HG02623 (cell line): ENCODE results near the gene KCNMB2.

Source experiments
- ATAC-seq: cut with Tn5 transposase; IDR thresholded peaks from one replicate; pipeline ENCODE4 v1.9.1; 2021; ENCODE audit warnings: moderate library complexity; ENCODE audit not compliant: unreplicated experiment

The KCNMB2 gene

DNA sequence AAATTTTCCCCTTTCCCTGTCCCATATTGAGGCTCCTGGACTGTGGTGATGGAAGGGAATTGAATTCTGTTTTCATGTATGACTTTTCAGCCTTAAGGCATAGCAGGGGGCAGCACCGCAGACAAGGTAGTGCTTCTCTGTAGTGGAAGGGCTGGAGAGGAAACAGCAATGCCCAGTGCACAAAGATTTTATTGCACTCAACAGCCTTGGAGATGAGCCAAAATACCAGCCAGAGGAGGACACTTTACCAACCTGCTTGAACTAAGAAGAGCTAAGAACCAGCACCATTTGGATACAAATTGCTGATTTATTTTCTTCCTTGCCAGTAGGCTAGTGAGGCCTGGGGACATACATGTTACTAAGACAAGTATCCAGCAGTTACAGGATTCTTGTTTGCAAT, 98.7 kb downstream of the KCNMB2 start:
- no peak for ATAC-seq

- no peak for ATAC-seq
Observed at GRCh38 chr3:178637802-178638201, 101.6 kb downstream of the KCNMB2 start.

GRCh38 chr3:178645503-178645902, 109.3 kb downstream of the KCNMB2 start:
- ATAC-seq: no peak

DNA sequence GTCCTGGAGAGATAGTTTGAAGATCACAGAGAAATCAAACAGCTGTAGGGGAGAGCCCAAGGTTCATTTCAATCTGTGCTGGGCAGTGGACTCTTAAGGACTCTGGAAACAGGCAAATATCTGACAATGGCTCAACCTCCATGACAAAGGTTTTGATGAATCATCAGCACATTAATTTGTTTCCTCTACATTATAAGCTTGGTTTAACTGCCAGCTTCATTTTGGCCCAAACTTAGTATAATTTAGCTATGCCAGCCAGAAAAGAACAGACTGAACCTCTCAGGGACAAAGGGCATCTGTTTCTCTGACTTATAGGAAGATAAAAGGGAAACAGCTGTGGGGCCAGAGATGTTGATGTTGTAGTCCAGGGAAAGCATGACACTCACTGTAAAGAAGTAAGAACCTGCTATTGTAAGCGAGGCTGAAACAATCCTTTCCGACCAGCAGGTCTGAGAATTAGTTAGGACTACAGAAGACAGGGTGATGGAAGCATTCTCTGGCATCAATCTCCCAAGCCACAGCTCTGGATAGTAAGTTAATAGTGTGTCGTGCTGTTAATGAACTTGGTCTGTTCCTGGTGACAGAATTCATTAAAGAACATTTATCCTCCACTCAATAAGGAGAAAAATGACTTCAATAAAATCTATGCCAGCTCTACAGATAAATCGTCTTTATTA, 110.1 kb downstream of the KCNMB2 start:
- no peak for ATAC-seq

DNA sequence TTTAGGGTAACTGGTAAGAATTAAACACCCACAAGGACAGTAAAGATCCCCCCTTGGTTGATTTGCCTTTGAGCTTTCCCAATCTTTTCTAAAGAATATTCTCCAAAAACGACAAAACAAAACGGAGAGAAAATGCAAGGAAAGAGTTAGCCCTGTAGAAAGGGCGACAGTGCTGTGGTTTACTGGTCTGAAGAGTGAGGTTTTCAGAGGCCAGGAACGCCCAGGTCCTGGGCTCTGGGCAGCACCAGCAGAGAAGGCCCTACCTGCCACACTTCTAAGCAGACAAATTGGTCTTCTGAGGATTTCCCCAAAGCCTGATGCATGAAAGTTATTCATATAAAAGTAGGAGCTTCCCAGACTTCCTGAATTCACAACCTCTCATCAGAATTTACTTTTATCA, 119.3 kb downstream of the KCNMB2 start:
- ATAC-seq: no peak

- ATAC-seq: no peak
Observed at GRCh38 chr3:178658694-178659325, 122.6 kb downstream of the KCNMB2 start.

GRCh38 chr3:178663201-178663934, 127.1 kb downstream of the KCNMB2 start:
- no peak for ATAC-seq

DNA sequence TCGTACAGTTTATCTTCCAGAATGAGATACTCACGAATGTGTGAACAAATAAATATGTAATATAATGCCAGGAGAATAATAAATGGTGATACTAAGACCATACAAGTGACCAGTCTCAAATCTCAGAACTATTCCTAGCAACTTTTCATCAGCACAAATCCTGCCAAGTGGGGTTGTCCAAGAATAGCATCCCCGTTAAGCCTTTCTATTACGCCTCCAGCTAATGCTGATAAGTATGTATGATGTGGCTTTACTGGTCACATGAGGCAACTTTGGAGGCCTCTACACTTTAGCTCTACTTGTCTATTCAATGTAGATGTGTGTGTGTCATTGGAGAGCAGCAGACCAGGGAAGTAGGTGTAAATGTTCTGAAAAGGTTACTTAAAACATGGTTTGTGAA, 129.5 kb downstream of the KCNMB2 start:
- no peak for ATAC-seq

DNA sequence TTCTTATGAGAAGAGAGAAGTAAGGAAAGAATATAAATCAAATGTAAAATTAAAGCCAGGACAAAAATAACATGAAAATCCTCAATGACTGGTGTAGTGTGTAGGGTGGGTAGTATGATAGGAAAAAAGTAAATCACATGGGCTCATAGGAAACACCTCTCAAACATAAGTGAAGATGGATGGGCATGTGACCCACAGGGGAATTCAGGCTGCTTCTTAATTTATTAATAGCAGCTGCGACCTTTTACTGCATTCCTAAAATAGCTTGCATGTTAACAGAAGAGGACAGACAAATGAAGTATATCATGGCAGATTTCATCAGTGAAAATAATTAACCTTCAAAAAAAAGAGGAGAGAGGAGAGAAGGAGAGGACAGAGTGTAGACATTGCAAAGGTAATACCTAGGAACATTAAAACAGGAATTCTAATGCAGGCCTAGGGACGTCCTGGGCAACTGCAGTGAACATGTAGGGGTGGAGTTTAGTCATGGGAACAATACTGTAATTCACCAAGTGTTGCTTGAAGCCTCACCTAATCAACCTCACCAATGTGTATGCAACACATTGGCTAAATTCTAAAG, 132.9 kb downstream of the KCNMB2 start:
- no peak for ATAC-seq

DNA sequence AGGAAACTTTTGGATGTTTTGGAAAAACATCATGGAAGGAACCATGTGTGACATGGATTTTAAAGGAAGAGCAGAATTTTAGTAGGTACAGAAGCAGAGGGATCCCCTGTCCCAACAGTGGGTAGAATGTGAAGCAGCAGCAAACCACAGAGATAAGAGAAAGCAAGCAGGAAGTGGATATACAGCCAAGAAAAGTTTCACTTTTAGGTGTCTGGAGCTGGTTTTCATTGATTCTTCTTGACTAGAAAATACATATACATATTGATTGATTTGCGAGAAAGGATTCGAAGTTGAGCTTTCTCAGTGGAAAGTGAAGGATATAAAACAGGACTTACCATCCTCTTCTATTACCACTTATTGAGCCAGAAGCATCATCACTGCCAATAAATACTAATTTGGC, 133.5 kb downstream of the KCNMB2 start:
- ATAC-seq: no peak

DNA sequence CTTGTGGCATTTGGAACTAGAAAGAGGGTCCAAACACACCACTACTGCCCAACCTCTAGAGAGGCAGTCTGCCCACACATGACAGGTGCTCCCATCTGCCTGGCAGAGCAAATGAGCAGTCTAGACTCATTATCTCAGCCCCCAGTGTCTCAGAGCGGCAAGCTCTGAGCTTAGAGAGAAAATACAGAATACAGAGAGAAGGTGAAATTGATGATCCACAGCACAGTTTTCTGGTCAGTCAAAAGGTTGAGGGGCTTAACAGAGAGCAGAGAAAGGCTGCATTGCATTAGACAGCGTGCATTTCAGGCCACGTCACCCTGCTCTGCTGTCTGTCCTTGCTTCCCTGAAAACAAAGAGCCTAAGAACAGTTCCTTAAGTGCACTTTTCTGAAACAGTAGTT, 135.1 kb downstream of the KCNMB2 start:
- no peak for ATAC-seq

DNA sequence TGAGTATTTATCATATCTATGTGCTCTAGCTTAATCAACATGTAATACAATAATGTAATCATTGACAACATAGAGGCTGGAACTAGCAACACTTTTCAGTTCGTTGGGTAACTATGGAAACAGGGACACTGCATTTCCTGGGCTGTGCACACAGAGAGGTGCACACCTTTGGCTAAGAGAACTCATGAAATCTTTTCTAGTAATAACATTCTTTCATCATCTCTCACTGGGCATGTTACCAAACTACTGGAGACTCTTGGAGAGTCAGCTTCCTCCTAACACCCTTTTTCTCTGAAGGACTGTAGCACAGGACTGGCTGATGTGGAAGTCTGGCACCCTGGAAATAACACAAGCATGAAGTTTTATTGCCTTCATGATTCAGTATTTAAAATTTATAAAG, 135.6 kb downstream of the KCNMB2 start:
- no peak for ATAC-seq

GRCh38 chr3:178672275-178672674, 136.0 kb downstream of the KCNMB2 start:
- ATAC-seq: no peak

- ATAC-seq: no peak
Observed at GRCh38 chr3:178673529-178673928, 137.3 kb downstream of the KCNMB2 start.

- ATAC-seq: no peak
Observed at GRCh38 chr3:178676077-178676476, 139.8 kb downstream of the KCNMB2 start.

DNA sequence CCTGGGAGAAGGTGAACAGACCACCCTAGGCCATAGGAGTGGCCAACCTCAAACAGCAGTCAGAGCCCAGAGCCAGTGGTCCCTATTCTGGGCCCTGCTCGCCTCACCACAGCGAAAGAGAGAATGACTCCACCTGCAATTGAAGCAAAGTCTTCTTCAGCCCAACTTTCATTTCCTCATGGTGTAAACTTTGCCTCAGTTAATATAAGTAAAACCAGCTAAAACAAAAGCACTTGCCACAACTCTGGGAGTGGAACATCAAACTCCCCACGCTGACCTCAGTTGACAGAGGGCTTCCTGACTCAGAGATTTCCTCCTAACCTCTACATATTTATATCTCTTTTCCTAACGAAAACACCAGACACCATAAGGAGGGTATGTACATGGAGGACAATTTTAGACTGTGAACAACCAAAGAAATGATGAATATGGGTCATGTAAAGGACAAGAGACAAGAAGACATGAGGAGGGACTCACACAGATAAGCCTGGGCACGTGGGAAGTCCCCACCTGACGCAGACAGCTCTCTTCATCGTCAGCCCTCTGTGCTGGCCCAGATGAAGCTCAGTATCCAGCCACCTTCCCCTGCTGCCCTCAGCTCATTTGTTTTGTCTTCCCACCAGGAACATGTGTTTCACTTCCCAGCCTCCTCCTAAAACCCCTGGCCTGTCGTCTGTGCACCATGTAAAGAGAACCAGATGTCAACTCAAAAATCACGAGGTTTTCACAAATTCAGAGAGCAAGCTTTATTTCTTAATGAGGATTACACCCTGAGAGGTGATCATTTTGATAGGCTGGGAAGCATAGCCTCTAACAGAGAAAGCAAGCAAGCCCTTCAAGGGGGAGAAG, 140.9 kb downstream of the KCNMB2 start:
- peak; percentile 64 for ATAC-seq

- no peak for ATAC-seq
Observed at GRCh38 chr3:178677961-178678360, 141.7 kb downstream of the KCNMB2 start.

DNA sequence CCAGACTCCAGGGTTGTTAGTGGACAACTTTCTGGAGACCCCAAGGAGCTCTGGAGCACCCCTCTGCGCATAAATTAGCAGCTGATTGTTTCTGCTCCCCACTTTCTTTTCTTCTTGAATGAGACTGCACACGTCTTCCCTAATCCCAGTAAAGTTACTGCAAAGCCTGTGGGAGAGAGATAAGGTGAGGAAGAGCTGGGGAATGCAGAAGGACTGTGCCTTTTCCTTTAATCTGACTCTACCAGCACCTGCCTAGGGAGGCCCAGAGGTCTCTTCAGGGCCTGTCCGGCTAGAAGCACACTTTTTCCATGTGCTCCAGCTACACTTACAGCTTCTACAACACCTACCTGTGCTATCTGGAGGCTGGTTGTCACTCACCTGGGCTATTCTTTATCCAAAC, 143.8 kb downstream of the KCNMB2 start:
- no peak for ATAC-seq

- no peak for ATAC-seq
Observed at GRCh38 chr3:178680489-178680888, 144.3 kb downstream of the KCNMB2 start.

- ATAC-seq: no peak
Observed at GRCh38 chr3:178684881-178685590, 148.8 kb downstream of the KCNMB2 start.
